Caco-2 (cell line): Measurements from ENCODE around the gene CACNA2D1. TPM values are rescaled to one million over a fixed set of nuclear protein-coding genes. Genes with fewer than 3 reads are reported as not detected.

Source experiments
- BruUV-seq: library from RNA; stranded (reverse); fragments of 400-500 nt; replicated peaks from 2 replicates; lab custom pipeline; 2021; lab: Mats Ljungman, UMichigan
- CTCF ChIA-PET: fragments of 300-600 bp; sonication (Branson Sonifier 250); formaldehyde crosslinking; loops from one replicate; lab custom pipeline; 2022; ENCODE audit warnings: antibody characterized with exemption; lab: Charles Lee
- POLR2A ChIA-PET: fragments of 300-600 bp; sonication (Branson Sonifier 250); formaldehyde crosslinking; loops from one replicate; lab custom pipeline; 2022; ENCODE audit warnings: antibody characterized with exemption; lab: Charles Lee
- DNase-seq, 2 experiments: peaks; one replicate each; pipeline versions ENCODE4 v3.0.0 to v3.0.0-alpha.2; 2020 to 2022
- H3K27me3 ChIP-seq: replicated peaks from 2 replicates; pipeline ENCODE4 v1.6.0; 2011; ENCODE audit warnings: low read length; ENCODE audit not compliant: control insufficient read depth, insufficient read depth
- H3K36me3 ChIP-seq: 2 replicates; pipeline ENCODE4 v1.5.1; 2011; ENCODE audit warnings: low read length; ENCODE audit not compliant: control insufficient read depth, insufficient read depth
- H3K4me1 ChIP-seq: fragments of 250-450 bp; sonication (Bioruptor Pico); 2 replicates; pipeline ENCODE4 v1.5.1; 2020; ENCODE audit warnings: mild to moderate bottlenecking
- H3K4me3 ChIP-seq: 2 replicates; pipeline ENCODE4 v1.5.1; 2011; ENCODE audit warnings: low read depth, mild to moderate bottlenecking, control low read depth, low read length
- H3K9me3 ChIP-seq: fragments of 250-450 bp; sonication (Bioruptor Pico); 2 replicates; pipeline ENCODE4 v1.5.1; 2020; ENCODE audit warnings: mild to moderate bottlenecking, moderate library complexity
- H3K27ac Mint-ChIP-seq: one replicate; pipeline ENCODE4 v1.8.0; 2022; ENCODE audit warnings: mixed read lengths; ENCODE audit not compliant: unreplicated experiment
- H3K27me3 Mint-ChIP-seq: one replicate; pipeline ENCODE4 v1.8.0; 2022; ENCODE audit warnings: mixed read lengths; ENCODE audit not compliant: insufficient read depth, unreplicated experiment
- H3K36me3 Mint-ChIP-seq: one replicate; pipeline ENCODE4 v1.8.0; 2022; ENCODE audit warnings: mild to moderate bottlenecking, mixed read lengths; ENCODE audit not compliant: insufficient read depth, unreplicated experiment
- H3K4me1 Mint-ChIP-seq: one replicate; pipeline ENCODE4 v1.8.0; 2022; ENCODE audit warnings: low read depth, mixed read lengths; ENCODE audit not compliant: unreplicated experiment
- H3K4me3 Mint-ChIP-seq: one replicate; pipeline ENCODE4 v1.8.0; 2022; ENCODE audit warnings: mild to moderate bottlenecking, moderate library complexity, mixed read lengths; ENCODE audit not compliant: unreplicated experiment
- H3K9me3 Mint-ChIP-seq: one replicate; pipeline ENCODE4 v1.8.0; 2022; ENCODE audit warnings: mixed read lengths; ENCODE audit not compliant: unreplicated experiment
- CTCF ChIP-seq, 2 experiments: fragments of 200-600 bp in 1 of 2; IDR thresholded peaks; 1 replicate in 1 of 2; 2 replicates in 1 of 2; pipeline versions ENCODE4 v1.5.1 to v1.8.0; 2011 to 2022; ENCODE audit warnings: antibody characterized with exemption in 1 of 2, control low read depth in 1 of 2, inconsistent platforms in 1 of 2, low read depth in 1 of 2, low read length in 1 of 2, mild to moderate bottlenecking in 1 of 2, moderate library complexity in 1 of 2; ENCODE audit not compliant: insufficient read depth in 1 of 2, severe bottlenecking in 1 of 2, unreplicated experiment in 1 of 2
- intact Hi-C: fragments of 100-400 bp; cut with micrococcal nuclease; formaldehyde crosslinking; loops from one replicate; pipeline ENCODE4 v1.10.0; 2022; ENCODE audit not compliant: unreplicated experiment
- total RNA-seq: library from RNA; stranded (reverse); gene quantifications from 2 replicates; pipeline ENCODE4 v1.2.3, GENCODE V29; 2022

Gene CACNA2D1
- total RNA-seq, 1 experiment from 2014 or later = not detected

GRCh38 chr7:82375129-82375528 is 68.4 kb downstream of the CACNA2D1 start:
- BruUV-seq = no TSS peak
- H3K36me3 Mint-ChIP-seq = no peaks in the 10 kb centered on the region
- H3K4me3 ChIP-seq = no peak overlapping the region
- no peaks in the 10 kb centered on the region for H3K36me3 ChIP-seq
- POLR2A ChIA-PET = no interaction called here
- no peak overlapping the region for H3K27ac Mint-ChIP-seq
- intact Hi-C loops = no loop called here
- no peaks in the 10 kb centered on the region for H3K9me3 ChIP-seq
- CTCF ChIA-PET = no interaction called here
- no peak for DNase-seq
- H3K4me1 ChIP-seq = no peaks in the 10 kb centered on the region
- H3K4me3 Mint-ChIP-seq = no peak overlapping the region
- no peaks in the 10 kb centered on the region for H3K27me3 ChIP-seq
- TF ChIP-seq CTCF (IDR thresholded peaks at IDR 0.05; ENCODE audit: insufficient read depth in 1 of 2, low read depth in 1 of 2, low read length in 1 of 2, severe bottlenecking in 1 of 2, unreplicated experiment in 1 of 2) = no peak
- H3K27me3 Mint-ChIP-seq = peaks cover 6% of the 10 kb centered on the region
- no peaks in the 10 kb centered on the region for H3K9me3 Mint-ChIP-seq
- no peaks in the 10 kb centered on the region for H3K4me1 Mint-ChIP-seq

GRCh38 chr7:82373926-82374635 is 69.5 kb downstream of the CACNA2D1 start:
- Histone ChIP-seq H3K36me3 (no peaks in the 10 kb centered on the region), H3K4me3 (no peak overlapping the region), H3K4me1 (no peaks in the 10 kb centered on the region), H3K27me3 (no peaks in the 10 kb centered on the region), H3K9me3 (no peaks in the 10 kb centered on the region)
- Mint-ChIP-seq H3K27ac (no peak overlapping the region), H3K4me1 (no peaks in the 10 kb centered on the region), H3K27me3 (peaks cover 6% of the 10 kb centered on the region), H3K9me3 (no peaks in the 10 kb centered on the region), H3K36me3 (no peaks in the 10 kb centered on the region), H3K4me3 (no peak overlapping the region)
- intact Hi-C loops = no loop called here
- ChIA-PET POLR2A (no interaction called here), CTCF (no interaction called here)
- BruUV-seq = no TSS peak
- TF ChIP-seq CTCF (IDR thresholded peaks at IDR 0.05; ENCODE audit: insufficient read depth in 1 of 2, low read depth in 1 of 2, low read length in 1 of 2, severe bottlenecking in 1 of 2, unreplicated experiment in 1 of 2) = no peak
- no peak for DNase-seq

GRCh38 chr7:82364671-82365070 is 78.9 kb downstream of the CACNA2D1 start:
- no peak overlapping the region for H3K4me3 Mint-ChIP-seq
- H3K4me1 ChIP-seq = 0 out of 2 replicates have a peak, but pooled peaks cover 4% of the 10 kb centered on the region
- no peaks in the 10 kb centered on the region for H3K4me1 Mint-ChIP-seq
- no peaks in the 10 kb centered on the region for H3K36me3 Mint-ChIP-seq
- no peaks in the 10 kb centered on the region for H3K9me3 ChIP-seq
- no peaks in the 10 kb centered on the region for H3K27me3 ChIP-seq
- H3K4me3 ChIP-seq = no peak overlapping the region
- no peak for DNase-seq
- intact Hi-C loops = no loop called here
- CTCF ChIA-PET = no interaction called here
- no peak overlapping the region for H3K27ac Mint-ChIP-seq
- H3K36me3 ChIP-seq = no peaks in the 10 kb centered on the region
- no TSS peak for BruUV-seq
- H3K27me3 Mint-ChIP-seq = peaks cover 2% of the 10 kb centered on the region
- TF ChIP-seq CTCF (IDR thresholded peaks at IDR 0.05; ENCODE audit: insufficient read depth in 1 of 2, low read depth in 1 of 2, low read length in 1 of 2, severe bottlenecking in 1 of 2, unreplicated experiment in 1 of 2) = no peak
- POLR2A ChIA-PET = no interaction called here
- no peaks in the 10 kb centered on the region for H3K9me3 Mint-ChIP-seq
